ENCODE results near the gene SGCA.
A peak's percentile ranks its signal among the peaks of the same experiment; 100 is the strongest.

The SGCA gene

DNA sequence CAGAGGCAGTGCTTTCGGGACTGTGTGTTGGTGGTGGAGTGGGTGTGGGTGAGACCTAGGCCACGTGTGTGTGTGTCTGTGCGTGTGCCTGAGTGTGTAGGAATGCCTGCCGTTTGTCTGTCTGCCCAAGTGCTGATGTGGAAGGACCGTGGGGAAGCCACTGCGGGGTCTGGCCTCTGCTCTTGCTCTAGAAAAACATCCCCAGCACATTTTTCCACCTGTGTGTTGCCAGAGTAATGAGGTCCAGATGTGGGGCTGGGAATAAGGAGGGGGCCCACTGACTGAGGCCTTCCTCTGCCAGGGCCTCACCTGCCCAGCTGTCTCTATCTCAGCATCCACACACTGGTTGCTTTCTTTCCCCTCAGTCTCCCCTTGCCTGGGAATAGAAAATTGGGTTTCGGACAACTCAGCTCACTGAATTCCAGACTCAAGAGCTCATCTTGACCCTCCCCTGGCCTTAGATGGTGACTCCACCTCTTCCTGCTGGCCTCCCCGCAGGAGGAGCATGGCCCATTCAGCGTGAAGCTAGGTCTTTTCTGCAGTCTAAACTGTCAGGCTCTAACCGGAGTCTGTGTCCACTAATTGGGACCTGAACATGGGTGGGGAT is 7.6 kb downstream of the SGCA start (continued):
- TF ChIP-seq ZFP41 (tag by site-specific recombination; IDR thresholded peaks at IDR 0.05; ENCODE audit: borderline replicate concordance), result no peak
- TF ChIP-seq ZNF138 (tag by site-specific recombination; IDR thresholded peaks at IDR 0.05; ENCODE audit: borderline replicate concordance), result no peak
- no peak for TF ChIP-seq ZNF366 (tag by site-specific recombination; conservative IDR thresholded peaks at IDR 0.05)
- 0 out of 2 replicates have a peak, but pooled peaks have one; percentile 18 for TF ChIP-seq ZFP69B (tag by site-specific recombination; IDR thresholded peaks at IDR 0.05)
- TF ChIP-seq, protein P1, sequence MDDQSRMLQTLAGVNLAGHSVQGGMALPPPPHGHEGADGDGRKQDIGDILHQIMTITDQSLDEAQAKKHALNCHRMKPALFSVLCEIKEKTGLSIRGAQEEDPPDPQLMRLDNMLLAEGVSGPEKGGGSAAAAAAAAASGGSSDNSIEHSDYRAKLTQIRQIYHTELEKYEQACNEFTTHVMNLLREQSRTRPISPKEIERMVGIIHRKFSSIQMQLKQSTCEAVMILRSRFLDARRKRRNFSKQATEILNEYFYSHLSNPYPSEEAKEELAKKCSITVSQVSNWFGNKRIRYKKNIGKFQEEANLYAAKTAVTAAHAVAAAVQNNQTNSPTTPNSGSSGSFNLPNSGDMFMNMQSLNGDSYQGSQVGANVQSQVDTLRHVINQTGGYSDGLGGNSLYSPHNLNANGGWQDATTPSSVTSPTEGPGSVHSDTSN (CRISPR knock-in tag; IDR thresholded peaks at IDR 0.05), result no peak

DNA sequence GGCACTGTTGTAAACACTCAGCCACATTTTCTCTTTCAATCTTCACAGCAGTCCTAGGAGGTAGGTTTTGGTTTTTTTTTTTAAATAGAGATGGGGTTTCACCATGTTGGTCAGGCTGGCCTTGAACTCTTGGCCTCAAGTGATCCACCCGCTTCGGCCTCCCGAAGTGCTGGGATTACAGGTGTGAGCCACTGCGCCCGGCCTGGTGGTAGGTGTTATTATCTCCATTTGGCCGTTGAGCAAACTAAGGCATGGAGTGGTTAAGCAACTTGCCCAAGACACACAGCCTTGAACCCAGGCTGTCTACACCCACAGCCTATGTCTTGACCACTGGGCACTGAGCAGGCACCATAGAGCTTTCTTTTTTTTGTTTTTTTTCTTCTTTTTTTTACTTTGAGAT is 8.6 kb downstream of the SGCA start:
- Histone ChIP-seq H3K4me1 (ENCODE audit: control insufficient read depth, insufficient read depth, low read length) (peaks cover 11% of the 10 kb centered on the region), H3K4me3 (ENCODE audit: low read depth, low read length) (no peak overlapping the region), H3K27ac (ENCODE audit: extremely low read depth, low read depth, low read length) (no peak overlapping the region), H3K36me3 (ENCODE audit: control insufficient read depth in 2 of 2, insufficient read depth in 1 of 2, low read length in 2 of 2) (no peaks in the 10 kb centered on the region), H3K9me3 (ENCODE audit: control insufficient read depth, insufficient read depth, low read depth, low read length) (no peaks in the 10 kb centered on the region)
- POLR2A ChIA-PET, result interaction anchor here (1.1 to 1.7 kb wide), 2 partner anchors 26 to 55 kb away, joined by 3 to 11 read pairs; no protein-coding TSS in a partner anchor
- no peak for TF ChIP-seq ZNF561 (tag by site-specific recombination; IDR thresholded peaks at IDR 0.05; ENCODE audit: borderline replicate concordance)
- no peak for TF ChIP-seq ZNF366 (tag by site-specific recombination; conservative IDR thresholded peaks at IDR 0.05)
- TF ChIP-seq ZNF221 (tag by site-specific recombination; IDR thresholded peaks at IDR 0.05; ENCODE audit: borderline replicate concordance), result no peak
- no peak for TF ChIP-seq ZNF843 (tag by site-specific recombination; IDR thresholded peaks at IDR 0.05)
- TF ChIP-seq ZNF23 (tag by site-specific recombination; IDR thresholded peaks at IDR 0.05; ENCODE audit: borderline replicate concordance), result no peak
- no peak for TF ChIP-seq ZNF585B (tag by site-specific recombination; IDR thresholded peaks at IDR 0.05)
- no peak for TF ChIP-seq ZFP69B (tag by site-specific recombination; IDR thresholded peaks at IDR 0.05)
- CTCF ChIA-PET, result interaction anchor here (0.6 to 9.6 kb wide), 11 partner anchors 9 to 1071 kb away, joined by 3 to 174 read pairs (median 7); partner anchors contain the start of gene COL1A1

DNA sequence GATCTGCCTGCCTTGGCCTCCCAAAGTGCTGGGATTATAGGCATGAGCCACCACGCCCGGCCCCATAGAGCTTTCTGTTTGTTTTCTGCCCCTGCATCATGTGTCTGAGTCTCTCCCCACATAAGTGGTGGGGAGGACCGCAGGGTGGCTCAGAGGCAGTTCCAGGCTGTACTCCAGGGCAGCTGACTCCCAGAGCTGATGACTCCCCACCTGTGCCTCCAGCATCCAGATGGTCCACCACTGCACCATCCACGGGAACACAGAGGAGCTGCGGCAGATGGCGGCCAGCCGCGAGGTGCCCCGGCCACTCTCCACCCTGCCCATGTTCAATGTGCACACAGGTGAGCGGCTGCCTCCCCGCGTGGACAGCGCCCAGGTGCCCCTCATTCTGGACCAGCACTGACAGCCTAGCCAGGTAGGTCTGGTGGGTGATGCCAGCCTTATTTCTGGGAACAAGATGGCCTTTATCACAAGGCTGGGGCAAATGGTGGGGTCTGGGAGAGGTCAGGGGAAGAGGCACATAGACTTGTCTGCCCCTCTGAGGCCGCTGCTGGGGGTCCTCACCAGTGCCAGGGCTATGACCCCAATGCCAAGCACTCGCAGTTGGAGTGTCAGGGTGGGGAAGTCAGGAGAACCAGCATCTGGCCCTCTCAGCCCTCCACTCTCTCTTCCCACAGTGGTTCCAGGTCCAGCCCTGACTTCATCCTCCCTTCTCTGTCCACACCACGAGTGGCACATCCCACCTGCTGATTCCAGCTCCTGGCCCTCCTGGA is 9.4 kb downstream of the SGCA start:
- H3K36me3 ChIP-seq (ENCODE audit: control insufficient read depth in 2 of 2, insufficient read depth in 1 of 2, low read length in 2 of 2), result no peaks in the 10 kb centered on the region
- no peaks in the 10 kb centered on the region for H3K9me3 ChIP-seq (ENCODE audit: control insufficient read depth, insufficient read depth, low read depth, low read length)
- H3K4me3 ChIP-seq (ENCODE audit: low read depth, low read length), result no peak overlapping the region
- no peak overlapping the region for H3K27ac ChIP-seq (ENCODE audit: extremely low read depth, low read depth, low read length)
- peaks cover 11% of the 10 kb centered on the region for H3K4me1 ChIP-seq (ENCODE audit: control insufficient read depth, insufficient read depth, low read length)
- ChIA-PET CTCF (interaction anchor here (0.6 to 9.6 kb wide), 12 partner anchors 10 to 121 kb away, joined by 3 to 174 read pairs (median 6); partner anchors contain the start of genes COL1A1 and SGCA), POLR2A (interaction anchor here (1.0 kb wide), 1 partner anchor 24 kb away, joined by 3 read pairs; no protein-coding TSS in a partner anchor)
- TF ChIP-seq ZIC2 (tag by site-specific recombination; IDR thresholded peaks at IDR 0.05), result peak; percentile 75
- peak; percentile 67; the same call in 1 of the 2 replicates for TF ChIP-seq WT1 (tag by site-specific recombination; IDR thresholded peaks at IDR 0.05)
- TF ChIP-seq GLIS1 (tag by site-specific recombination; IDR thresholded peaks at IDR 0.05), result peak; percentile 79
- TF ChIP-seq HOXA7 (CRISPR knock-in tag; IDR thresholded peaks at IDR 0.05; ENCODE audit: borderline replicate concordance), result no peak
- TF ChIP-seq ZNF2 (tag by site-specific recombination; IDR thresholded peaks at IDR 0.05), result no peak
- TF ChIP-seq KLF1 (tag by site-specific recombination; IDR thresholded peaks at IDR 0.05), result peak; percentile 90
